IgD-negative memory B cell (primary cell): Measurements from ENCODE around the gene METTL8. TPM values are rescaled to one million over a fixed set of nuclear protein-coding genes. Genes with fewer than 3 reads are reported as not detected.

Source experiments
- H3K27ac Mint-ChIP-seq, 3 donors: one replicate each; pipeline ENCODE4 v1.8.0; 2020 to 2022; ENCODE audit warnings: mild to moderate bottlenecking in 3 of 3, mixed read lengths in 3 of 3, moderate library complexity in 1 of 3
- H3K27me3 Mint-ChIP-seq: one replicate; pipeline ENCODE4 v1.8.0; 2021; ENCODE audit warnings: mixed read lengths
- H3K36me3 Mint-ChIP-seq: one replicate; pipeline ENCODE4 v1.8.0; 2020; ENCODE audit warnings: mild to moderate bottlenecking, mixed read lengths
- H3K4me1 Mint-ChIP-seq, 3 donors: one replicate each; pipeline ENCODE4 v1.8.0; 2020 to 2022; ENCODE audit warnings: mixed read lengths in 3 of 3, mild to moderate bottlenecking in 1 of 3
- H3K4me3 Mint-ChIP-seq, 4 donors: one replicate each; pipeline ENCODE4 v1.8.0; 2020 to 2022; ENCODE audit warnings: mild to moderate bottlenecking in 4 of 4, mixed read lengths in 4 of 4, moderate library complexity in 3 of 4
- H3K9me3 Mint-ChIP-seq, 3 donors: one replicate each; pipeline ENCODE4 v1.8.0; 2020 to 2021; ENCODE audit warnings: mixed read lengths in 3 of 3, mild to moderate bottlenecking in 1 of 3
- polyA plus RNA-seq: library from polyadenylated mRNA; unstranded; fragments of 300-500 nt; fragmentation: Illumina TruSeq; gene quantifications from one replicate; pipeline ENCODE4 v1.2.3, GENCODE V29; 2021

METTL8 gene
- polyA plus RNA-seq, 1 donor from 2014 or later = 99.3 TPM

GRCh38 chr2:171309455-171310286, 124.1 kb downstream of the METTL8 start:
- H3K27ac Mint-ChIP-seq = no peak overlapping the region
- peaks cover 4 to 14% (median 4%) of the 10 kb centered on the region in 3 donors for H3K9me3 Mint-ChIP-seq
- peaks cover 6 to 15% (median 12%) of the 10 kb centered on the region in 3 donors for H3K4me1 Mint-ChIP-seq
- no peak overlapping the region for H3K4me3 Mint-ChIP-seq
- H3K27me3 Mint-ChIP-seq = no peaks in the 10 kb centered on the region
- H3K36me3 Mint-ChIP-seq = peaks cover 14% of the 10 kb centered on the region

GRCh38 chr2:171308280-171309054, 125.3 kb downstream of the METTL8 start:
- H3K4me3 Mint-ChIP-seq = no peak overlapping the region
- no peaks in the 10 kb centered on the region for H3K27me3 Mint-ChIP-seq
- H3K27ac Mint-ChIP-seq = no peak overlapping the region
- H3K9me3 Mint-ChIP-seq = peaks cover 4 to 14% (median 4%) of the 10 kb centered on the region in 3 donors
- peaks cover 10 to 14% (median 13%) of the 10 kb centered on the region in 3 donors for H3K4me1 Mint-ChIP-seq
- H3K36me3 Mint-ChIP-seq = peaks cover 14% of the 10 kb centered on the region

- H3K4me1 Mint-ChIP-seq = peaks cover 10 to 14% (median 13%) of the 10 kb centered on the region in 3 donors
- peaks cover 4 to 14% (median 4%) of the 10 kb centered on the region in 3 donors for H3K9me3 Mint-ChIP-seq
- no peaks in the 10 kb centered on the region for H3K27me3 Mint-ChIP-seq
- H3K27ac Mint-ChIP-seq = peak overlapping the region in 1 of 3 donors; percentile 59
- peak overlapping the region in 1 of 4 donors; percentile 49 for H3K4me3 Mint-ChIP-seq
- H3K36me3 Mint-ChIP-seq = peaks cover 14% of the 10 kb centered on the region
Observed at GRCh38 chr2:171307560-171307959, 126.2 kb downstream of the METTL8 start.

GRCh38 chr2:171297956-171298355, 135.8 kb downstream of the METTL8 start:
- Mint-ChIP-seq H3K27ac (peak overlapping the region in 1 of 3 donors; percentile 15), H3K9me3 (peaks cover 0 to 5% (median 2%) of the 10 kb centered on the region in 3 donors), H3K4me1 (peaks cover 0 to 2% (median 0%) of the 10 kb centered on the region in 3 donors), H3K4me3 (no peak overlapping the region), H3K27me3 (no peaks in the 10 kb centered on the region), H3K36me3 (peaks cover 4% of the 10 kb centered on the region)

GRCh38 chr2:171294608-171295007, 139.2 kb downstream of the METTL8 start:
- Mint-ChIP-seq H3K27ac (peak overlapping the region in 1 of 3 donors; percentile 65), H3K4me1 (no peaks in the 10 kb centered on the region), H3K9me3 (peaks cover 0 to 5% (median 4%) of the 10 kb centered on the region in 3 donors), H3K27me3 (no peaks in the 10 kb centered on the region), H3K36me3 (peaks cover 4% of the 10 kb centered on the region), H3K4me3 (no peak overlapping the region)

GRCh38 chr2:171293661-171294060, 140.1 kb downstream of the METTL8 start:
- Mint-ChIP-seq H3K9me3 (peaks cover 0 to 5% (median 4%) of the 10 kb centered on the region in 3 donors), H3K4me3 (no peak overlapping the region), H3K4me1 (no peaks in the 10 kb centered on the region), H3K36me3 (peaks cover 4% of the 10 kb centered on the region), H3K27ac (no peak overlapping the region), H3K27me3 (no peaks in the 10 kb centered on the region)

- peaks cover 2% of the 10 kb centered on the region for H3K36me3 Mint-ChIP-seq
- H3K4me3 Mint-ChIP-seq = no peak overlapping the region
- no peak overlapping the region for H3K27ac Mint-ChIP-seq
- no peaks in the 10 kb centered on the region for H3K27me3 Mint-ChIP-seq
- peaks cover 0 to 4% (median 0%) of the 10 kb centered on the region in 3 donors for H3K4me1 Mint-ChIP-seq
- peaks cover 0 to 5% (median 3%) of the 10 kb centered on the region in 3 donors for H3K9me3 Mint-ChIP-seq
Observed at GRCh38 chr2:171289991-171290390, 143.8 kb downstream of the METTL8 start.

GRCh38 chr2:171289316-171289715, 144.5 kb downstream of the METTL8 start:
- Mint-ChIP-seq H3K4me1 (peaks cover 0 to 4% (median 0%) of the 10 kb centered on the region in 3 donors), H3K36me3 (no peaks in the 10 kb centered on the region), H3K27ac (peak overlapping the region in 1 of 3 donors; percentile 81), H3K9me3 (peaks cover 0 to 2% (median 0%) of the 10 kb centered on the region in 3 donors), H3K27me3 (no peaks in the 10 kb centered on the region), H3K4me3 (peak overlapping the region in 1 of 4 donors; percentile 28)

GRCh38 chr2:171287611-171288010, 146.2 kb downstream of the METTL8 start:
- Mint-ChIP-seq H3K27me3 (no peaks in the 10 kb centered on the region), H3K27ac (no peak overlapping the region), H3K9me3 (peaks cover 0 to 2% (median 0%) of the 10 kb centered on the region in 3 donors), H3K36me3 (no peaks in the 10 kb centered on the region), H3K4me3 (peak overlapping the region in 1 of 4 donors; percentile 58), H3K4me1 (peaks cover 0 to 5% (median 4%) of the 10 kb centered on the region in 3 donors)

GRCh38 chr2:171287036-171287571, 146.7 kb downstream of the METTL8 start:
- no peaks in the 10 kb centered on the region for H3K36me3 Mint-ChIP-seq
- H3K4me1 Mint-ChIP-seq = peaks cover 0 to 5% (median 4%) of the 10 kb centered on the region in 3 donors
- H3K4me3 Mint-ChIP-seq = peak overlapping the region in 1 of 4 donors; percentile 58
- H3K9me3 Mint-ChIP-seq = peaks cover 0 to 2% (median 0%) of the 10 kb centered on the region in 3 donors
- no peaks in the 10 kb centered on the region for H3K27me3 Mint-ChIP-seq
- H3K27ac Mint-ChIP-seq = no peak overlapping the region

GRCh38 chr2:171281110-171281509, 152.7 kb downstream of the METTL8 start:
- no peaks in the 10 kb centered on the region for H3K27me3 Mint-ChIP-seq
- H3K4me3 Mint-ChIP-seq = no peak overlapping the region
- H3K9me3 Mint-ChIP-seq = peaks cover 0 to 7% (median 0%) of the 10 kb centered on the region in 3 donors
- peaks cover 5% of the 10 kb centered on the region for H3K36me3 Mint-ChIP-seq
- H3K4me1 Mint-ChIP-seq = peaks cover 0 to 5% (median 2%) of the 10 kb centered on the region in 3 donors
- no peak overlapping the region for H3K27ac Mint-ChIP-seq

GRCh38 chr2:171279983-171280790, 153.6 kb downstream of the METTL8 start:
- Mint-ChIP-seq H3K4me1 (peaks cover 0 to 5% (median 2%) of the 10 kb centered on the region in 3 donors), H3K27ac (no peak overlapping the region), H3K9me3 (peaks cover 0 to 7% (median 0%) of the 10 kb centered on the region in 3 donors), H3K27me3 (no peaks in the 10 kb centered on the region), H3K4me3 (no peak overlapping the region), H3K36me3 (peaks cover 5% of the 10 kb centered on the region)

GRCh38 chr2:171274757-171275156, 159.0 kb downstream of the METTL8 start:
- no peaks in the 10 kb centered on the region for H3K27me3 Mint-ChIP-seq
- no peak overlapping the region for H3K4me3 Mint-ChIP-seq
- H3K9me3 Mint-ChIP-seq = peaks cover 0 to 7% (median 0%) of the 10 kb centered on the region in 3 donors
- H3K4me1 Mint-ChIP-seq = peaks cover 0 to 5% (median 0%) of the 10 kb centered on the region in 3 donors
- peaks cover 3% of the 10 kb centered on the region for H3K36me3 Mint-ChIP-seq
- no peak overlapping the region for H3K27ac Mint-ChIP-seq

GRCh38 chr2:171271971-171272436, 161.8 kb downstream of the METTL8 start:
- Mint-ChIP-seq H3K4me3 (no peak overlapping the region), H3K4me1 (peaks cover 0 to 5% (median 0%) of the 10 kb centered on the region in 3 donors), H3K9me3 (no peaks in the 10 kb centered on the region), H3K27ac (peak overlapping the region in 1 of 3 donors; percentile 51), H3K27me3 (no peaks in the 10 kb centered on the region), H3K36me3 (no peaks in the 10 kb centered on the region)
